SK-N-SH treated with all-trans-retinoic acid at 6 μM for 48 hours (cell line): ENCODE data around the gene CACNB3.

ENCODE experiments used
- ATAC-seq: fragments of 200-7000 bp; cut with Tn5 transposase; 3 replicates; pipeline ENCODE4 v1.9.1; 2020; ENCODE audit warnings: mild to moderate bottlenecking, moderate library complexity
- ARNTL ChIP-seq: fragments of 450-650 bp; formaldehyde crosslinking; IDR thresholded peaks from 2 replicates; pipeline ENCODE4 v1.5.0; 2020; ENCODE audit warnings: low read depth, mild to moderate bottlenecking, moderate library complexity, borderline replicate concordance
- BACH2 ChIP-seq: fragments of 250-450 bp; sonication (Bioruptor Pico); IDR thresholded peaks from 2 replicates; pipeline ENCODE4 v1.9.0; 2021; ENCODE audit warnings: mild to moderate bottlenecking, borderline replicate concordance
- CREB5 ChIP-seq: fragments of 250-450 bp; sonication (Bioruptor Pico); IDR thresholded peaks from 2 replicates; pipeline ENCODE4 v1.5.1; 2020; ENCODE audit warnings: low read depth, mild to moderate bottlenecking, moderate library complexity
- CSDC2 ChIP-seq: fragments of 250-450 bp; sonication (Bioruptor Pico); IDR thresholded peaks from 2 replicates; pipeline ENCODE4 v1.5.0; 2020; ENCODE audit warnings: mild to moderate bottlenecking, moderate library complexity
- CSRNP3 ChIP-seq: fragments of 250-450 bp; sonication (Bioruptor Pico); IDR thresholded peaks from 2 replicates; pipeline ENCODE4 v1.5.1; 2021; ENCODE audit warnings: mild to moderate bottlenecking, moderate library complexity
- ESRRG ChIP-seq: fragments of 250-450 bp; sonication (Bioruptor Pico); IDR thresholded peaks from 2 replicates; pipeline ENCODE4 v1.6.1; 2021; ENCODE audit warnings: mild to moderate bottlenecking
- GLIS3 ChIP-seq: fragments of 250-450 bp; sonication (Bioruptor Pico); IDR thresholded peaks from 2 replicates; pipeline ENCODE4 v1.5.0; 2020; ENCODE audit warnings: mild to moderate bottlenecking, moderate library complexity
- ISL1 ChIP-seq: fragments of 250-450 bp; sonication (Bioruptor Pico); IDR thresholded peaks from 2 replicates; pipeline ENCODE4 v2.1.2; 2022; ENCODE audit warnings: mild to moderate bottlenecking, moderate library complexity
- OSR1 ChIP-seq: fragments of 250-450 bp; sonication (Bioruptor Pico); IDR thresholded peaks from 2 replicates; pipeline ENCODE4 v1.8.0; 2022; ENCODE audit warnings: moderate library complexity, mild to moderate bottlenecking, inconsistent platforms
- PATZ1 ChIP-seq: fragments of 250-450 bp; sonication (Bioruptor Pico); IDR thresholded peaks from 2 replicates; pipeline ENCODE4 v1.8.0; 2020; ENCODE audit warnings: mild to moderate bottlenecking, moderate library complexity, borderline replicate concordance
- POU6F1 ChIP-seq: fragments of 250-450 bp; sonication (Bioruptor Pico); IDR thresholded peaks from 2 replicates; pipeline ENCODE4 v1.8.0; 2021; ENCODE audit warnings: low read depth, mild to moderate bottlenecking, moderate library complexity, borderline replicate concordance
- PPARA ChIP-seq: fragments of 250-450 bp; sonication (Bioruptor Pico); IDR thresholded peaks from 2 replicates; pipeline ENCODE4 v1.5.0; 2020; ENCODE audit warnings: mild to moderate bottlenecking, borderline replicate concordance
- RARB ChIP-seq: fragments of 250-450 bp; sonication (Bioruptor Pico); IDR thresholded peaks from 2 replicates; pipeline ENCODE4 v1.8.0; 2021; ENCODE audit warnings: mild to moderate bottlenecking, moderate library complexity
- SNAI2 ChIP-seq: fragments of 250-450 bp; sonication (Bioruptor Pico); IDR thresholded peaks from 2 replicates; pipeline ENCODE4 v1.5.0; 2020; ENCODE audit warnings: mild to moderate bottlenecking, moderate library complexity
- TCF4 ChIP-seq: fragments of 250-450 bp; sonication (Bioruptor Pico); IDR thresholded peaks from 2 replicates; pipeline ENCODE4 v1.8.0; 2021; ENCODE audit warnings: mild to moderate bottlenecking, moderate library complexity, borderline replicate concordance
- TOX ChIP-seq: fragments of 250-450 bp; sonication (Bioruptor Pico); IDR thresholded peaks from 2 replicates; pipeline ENCODE4 v1.8.0; 2021; ENCODE audit warnings: mild to moderate bottlenecking, moderate library complexity, borderline replicate concordance
- ZC3H10 ChIP-seq: fragments of 250-450 bp; sonication (Bioruptor Pico); IDR thresholded peaks from 2 replicates; pipeline ENCODE4 v1.5.1; 2021; ENCODE audit warnings: mild to moderate bottlenecking, moderate library complexity
- ZFP3 ChIP-seq: fragments of 250-450 bp; sonication (Bioruptor Pico); IDR thresholded peaks from 2 replicates; pipeline ENCODE4 v1.5.0; 2020; ENCODE audit warnings: mild to moderate bottlenecking, moderate library complexity
- ZNF565 ChIP-seq: fragments of 450-650 bp; formaldehyde crosslinking; conservative IDR thresholded peaks from 2 replicates; pipeline ENCODE4 v1.5.0; 2020; ENCODE audit warnings: low read depth, mild to moderate bottlenecking, moderate library complexity
- ZNF70 ChIP-seq: fragments of 450-650 bp; formaldehyde crosslinking; IDR thresholded peaks from 2 replicates; pipeline ENCODE4 v1.5.0; 2020; ENCODE audit warnings: mild to moderate bottlenecking, moderate library complexity
- ZNF8 ChIP-seq: fragments of 450-650 bp; formaldehyde crosslinking; IDR thresholded peaks from 2 replicates; pipeline ENCODE4 v1.5.0; 2020; ENCODE audit warnings: mild to moderate bottlenecking, moderate library complexity
- TF ChIP-seq, protein P1 (sequence below): fragments of 250-450 bp; sonication (Bioruptor Pico); IDR thresholded peaks from 2 replicates; pipeline ENCODE4 v1.5.0; 2020; ENCODE audit warnings: mild to moderate bottlenecking, moderate library complexity

CACNB3 gene

GRCh38 chr12:48824112-48824511 is 5.8 kb downstream of the CACNB3 start:
- TF ChIP-seq OSR1 (CRISPR knock-in tag), result no peak
- TF ChIP-seq CSRNP3 (CRISPR knock-in tag), result no peak
- TF ChIP-seq GLIS3 (CRISPR knock-in tag), result no peak
- TF ChIP-seq ZNF70 (CRISPR knock-in tag), result no peak
- TF ChIP-seq CSDC2 (CRISPR knock-in tag), result no peak
- no peak for TF ChIP-seq ZFP3 (CRISPR knock-in tag)
- TF ChIP-seq, protein P1, sequence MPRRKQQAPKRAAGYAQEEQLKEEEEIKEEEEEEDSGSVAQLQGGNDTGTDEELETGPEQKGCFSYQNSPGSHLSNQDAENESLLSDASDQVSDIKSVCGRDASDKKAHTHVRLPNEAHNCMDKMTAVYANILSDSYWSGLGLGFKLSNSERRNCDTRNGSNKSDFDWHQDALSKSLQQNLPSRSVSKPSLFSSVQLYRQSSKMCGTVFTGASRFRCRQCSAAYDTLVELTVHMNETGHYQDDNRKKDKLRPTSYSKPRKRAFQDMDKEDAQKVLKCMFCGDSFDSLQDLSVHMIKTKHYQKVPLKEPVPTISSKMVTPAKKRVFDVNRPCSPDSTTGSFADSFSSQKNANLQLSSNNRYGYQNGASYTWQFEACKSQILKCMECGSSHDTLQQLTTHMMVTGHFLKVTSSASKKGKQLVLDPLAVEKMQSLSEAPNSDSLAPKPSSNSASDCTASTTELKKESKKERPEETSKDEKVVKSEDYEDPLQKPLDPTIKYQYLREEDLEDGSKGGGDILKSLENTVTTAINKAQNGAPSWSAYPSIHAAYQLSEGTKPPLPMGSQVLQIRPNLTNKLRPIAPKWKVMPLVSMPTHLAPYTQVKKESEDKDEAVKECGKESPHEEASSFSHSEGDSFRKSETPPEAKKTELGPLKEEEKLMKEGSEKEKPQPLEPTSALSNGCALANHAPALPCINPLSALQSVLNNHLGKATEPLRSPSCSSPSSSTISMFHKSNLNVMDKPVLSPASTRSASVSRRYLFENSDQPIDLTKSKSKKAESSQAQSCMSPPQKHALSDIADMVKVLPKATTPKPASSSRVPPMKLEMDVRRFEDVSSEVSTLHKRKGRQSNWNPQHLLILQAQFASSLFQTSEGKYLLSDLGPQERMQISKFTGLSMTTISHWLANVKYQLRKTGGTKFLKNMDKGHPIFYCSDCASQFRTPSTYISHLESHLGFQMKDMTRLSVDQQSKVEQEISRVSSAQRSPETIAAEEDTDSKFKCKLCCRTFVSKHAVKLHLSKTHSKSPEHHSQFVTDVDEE, result no peak
- no peak for TF ChIP-seq BACH2
- no peak for TF ChIP-seq PATZ1
- no peak for TF ChIP-seq PPARA
- TF ChIP-seq POU6F1, result no peak
- TF ChIP-seq TCF4 (CRISPR knock-in tag), result no peak
- TF ChIP-seq TOX (CRISPR knock-in tag), result no peak
- TF ChIP-seq ZC3H10 (CRISPR knock-in tag), result no peak
- no peak for TF ChIP-seq ZNF8 (CRISPR knock-in tag)
- TF ChIP-seq RARB, result no peak
- TF ChIP-seq ZNF565, result no peak
- ATAC-seq, result no peak

DNA sequence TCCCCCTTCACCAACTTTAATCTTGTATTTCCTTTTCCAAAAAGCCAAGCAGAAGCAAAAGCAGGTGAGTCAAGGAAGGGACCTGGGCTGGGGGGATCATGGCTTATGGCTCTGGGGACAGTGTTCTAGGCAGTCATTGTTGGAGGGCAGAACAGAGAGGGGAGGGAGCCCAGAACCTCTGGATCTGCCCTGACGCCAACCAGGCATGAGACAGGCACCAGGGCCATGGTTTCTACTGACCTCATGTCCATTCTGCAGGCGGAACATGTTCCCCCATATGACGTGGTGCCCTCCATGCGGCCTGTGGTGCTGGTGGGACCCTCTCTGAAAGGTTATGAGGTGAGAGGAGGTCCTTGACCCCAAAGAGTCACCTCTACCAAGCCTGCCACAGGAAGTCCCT is 6.6 kb downstream of the CACNB3 start:
- ATAC-seq, result no peak
- TF ChIP-seq BACH2, result no peak
- TF ChIP-seq CSRNP3 (CRISPR knock-in tag), result no peak
- TF ChIP-seq PATZ1, result no peak

- ATAC-seq, result no peak
- no peak for TF ChIP-seq RARB
- no peak for TF ChIP-seq ESRRG (CRISPR knock-in tag)
- no peak for TF ChIP-seq ZNF8 (CRISPR knock-in tag)
- TF ChIP-seq CSDC2 (CRISPR knock-in tag), result no peak
- TF ChIP-seq POU6F1, result no peak
- no peak for TF ChIP-seq CREB5 (CRISPR knock-in tag)
- TF ChIP-seq SNAI2 (CRISPR knock-in tag), result no peak
- no peak for TF ChIP-seq ISL1 (CRISPR knock-in tag)
- TF ChIP-seq ARNTL (CRISPR knock-in tag), result no peak
- no peak for TF ChIP-seq ZNF70 (CRISPR knock-in tag)
- no peak for TF ChIP-seq PATZ1
Measured at GRCh38 chr12:48826209-48826855, 8.0 kb downstream of the CACNB3 start.
